DLD1 (cell line): Measurements from ENCODE around the gene NAPG.
"Not testable (repeated sequence)": the region's sequence is repeated elsewhere in the genome, so short reads cannot be mapped to it uniquely, and the experiment has no call there.

Experiments used
- in situ Hi-C: cut with HindIII; loops from 2 replicates; pipeline ENCODE4 v1.10.0; 2017; ENCODE audit warnings: low sequenced_read_pairs

Gene NAPG

GRCh38 chr18:10543277-10543676 is 17.4 kb downstream of the NAPG start:
- in situ Hi-C loops, result loop anchor here (10.0 kb wide), 1 partner anchor 232 kb away; no protein-coding TSS in a partner anchor

- in situ Hi-C loops, result loop anchor here (10.0 kb wide), 1 partner anchor 231 kb away; no protein-coding TSS in a partner anchor
Observed at GRCh38 chr18:10544093-10544748, 18.4 kb downstream of the NAPG start.

DNA sequence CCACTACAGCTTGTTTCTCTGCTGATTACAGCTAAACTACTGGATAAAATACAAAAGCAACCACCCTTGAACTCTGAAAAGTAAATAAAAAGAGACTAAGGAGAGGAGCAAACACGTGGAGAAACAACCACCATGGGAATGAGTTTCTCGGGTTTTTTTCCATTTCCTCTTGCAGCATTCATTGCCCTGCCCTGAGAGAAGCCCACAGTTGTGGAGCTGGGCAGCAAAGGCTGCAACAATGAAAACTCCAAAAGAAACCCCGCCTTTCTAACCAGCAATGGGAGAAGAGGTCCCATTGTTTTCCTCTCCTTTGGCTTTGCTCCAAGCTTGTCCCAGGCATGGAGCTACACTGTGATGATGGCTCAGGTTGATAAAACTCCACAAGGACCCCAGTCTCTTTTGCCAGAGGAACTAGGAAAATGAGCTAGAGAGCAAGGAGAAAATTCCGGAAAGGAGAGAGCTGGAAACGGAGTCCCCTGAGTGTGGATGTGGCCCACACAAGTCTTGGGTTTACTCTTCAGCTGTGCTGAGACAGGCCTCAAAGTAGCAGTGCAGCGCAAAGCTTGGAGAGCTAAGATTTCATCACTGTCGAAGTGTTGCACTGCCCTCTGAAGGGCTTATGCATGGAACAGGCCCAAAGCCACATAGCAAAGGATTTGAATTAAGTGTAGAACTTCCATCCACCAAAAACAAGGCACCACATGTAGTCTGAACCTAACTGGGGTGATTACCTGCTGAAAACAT is 20.9 kb downstream of the NAPG start:
- in situ Hi-C loops, result loop anchor here (10.0 kb wide), 1 partner anchor 228 kb away; no protein-coding TSS in a partner anchor

- in situ Hi-C loops, result no loop called here
Observed at GRCh38 chr18:10552226-10552625, 26.4 kb downstream of the NAPG start.

- in situ Hi-C loops, result not testable (repeated sequence)
Observed at GRCh38 chr18:10556251-10556650, 30.4 kb downstream of the NAPG start.

DNA sequence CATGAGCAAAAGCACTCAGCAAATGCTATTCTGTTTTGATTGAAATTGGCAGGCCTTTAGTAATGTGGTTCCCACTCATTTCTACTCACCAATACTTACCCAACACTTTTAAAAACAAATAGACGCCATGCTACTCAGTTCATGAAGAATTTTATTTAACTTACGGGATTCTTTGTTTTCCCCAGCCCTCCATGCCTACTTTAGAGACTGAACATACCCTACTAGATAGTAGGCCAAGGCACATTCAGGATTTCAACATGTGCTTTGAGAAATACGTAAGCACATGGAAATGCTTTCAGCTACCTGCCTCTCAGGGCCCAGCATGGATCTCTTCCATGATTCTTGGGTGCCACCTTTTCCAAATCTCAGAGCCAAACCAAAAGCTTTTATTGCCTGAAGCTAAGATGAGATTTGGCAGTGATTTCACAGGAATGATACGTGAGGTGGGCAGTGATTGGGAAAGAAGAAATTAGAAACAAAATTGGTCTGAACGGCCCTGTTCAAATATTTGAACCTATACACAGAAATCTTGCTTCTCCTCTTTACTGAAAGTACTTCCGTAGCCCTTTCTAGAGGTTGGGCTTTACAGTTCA is 31.4 kb downstream of the NAPG start:
- in situ Hi-C loops, result no loop called here

- in situ Hi-C loops, result no loop called here
Observed at GRCh38 chr18:10558243-10558966, 32.6 kb downstream of the NAPG start.

DNA sequence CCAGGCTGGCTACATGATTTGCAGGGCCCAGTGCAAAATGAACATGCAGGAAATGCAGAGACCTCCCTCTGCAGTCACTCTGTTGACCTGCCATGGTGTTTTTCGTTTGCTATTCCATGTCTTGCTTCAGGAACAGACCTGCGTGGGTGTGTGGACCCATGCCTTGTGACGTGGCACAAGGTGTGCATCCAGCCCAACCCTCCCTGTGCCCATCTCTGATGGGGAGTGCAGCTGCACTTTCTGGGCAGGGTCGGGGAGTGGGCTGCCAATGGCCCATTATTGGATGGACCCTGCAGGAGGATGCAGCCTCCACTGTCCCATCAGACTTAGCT is 33.1 kb downstream of the NAPG start:
- in situ Hi-C loops, result no loop called here

GRCh38 chr18:10559553-10560451 is 34.0 kb downstream of the NAPG start:
- in situ Hi-C loops, result no loop called here

- in situ Hi-C loops, result no loop called here
Observed at GRCh38 chr18:10560452-10561045, 34.7 kb downstream of the NAPG start.

- in situ Hi-C loops, result no loop called here
Observed at GRCh38 chr18:10562773-10563160, 36.9 kb downstream of the NAPG start.

- in situ Hi-C loops, result no loop called here
Observed at GRCh38 chr18:10563886-10564285, 38.1 kb downstream of the NAPG start.

GRCh38 chr18:10564975-10565773 is 39.3 kb downstream of the NAPG start:
- in situ Hi-C loops, result no loop called here

DNA sequence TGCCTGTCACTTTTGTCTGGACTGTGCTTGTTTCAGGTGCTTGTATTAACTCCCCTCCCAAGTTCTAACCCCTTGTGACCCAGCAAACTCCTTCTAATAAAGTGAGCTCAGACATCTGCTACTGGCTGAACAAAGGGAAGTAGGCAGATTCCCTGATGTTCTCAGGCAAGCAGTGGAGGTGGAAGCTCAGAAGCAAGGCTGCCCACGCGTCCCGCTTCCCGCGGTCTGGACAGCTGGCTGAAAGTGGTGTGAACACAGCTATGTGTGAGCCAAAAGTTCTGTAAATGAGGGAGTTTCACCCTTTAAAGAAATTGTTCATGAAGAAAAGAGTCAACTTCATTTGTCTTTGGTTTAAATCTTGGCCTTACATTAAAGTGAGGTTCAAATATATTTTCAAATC is 40.0 kb downstream of the NAPG start:
- in situ Hi-C loops, result no loop called here

GRCh38 chr18:10566390-10566789 is 40.6 kb downstream of the NAPG start:
- in situ Hi-C loops, result no loop called here

- in situ Hi-C loops, result not testable (repeated sequence)
Observed at GRCh38 chr18:10569941-10570340, 44.1 kb downstream of the NAPG start.

DNA sequence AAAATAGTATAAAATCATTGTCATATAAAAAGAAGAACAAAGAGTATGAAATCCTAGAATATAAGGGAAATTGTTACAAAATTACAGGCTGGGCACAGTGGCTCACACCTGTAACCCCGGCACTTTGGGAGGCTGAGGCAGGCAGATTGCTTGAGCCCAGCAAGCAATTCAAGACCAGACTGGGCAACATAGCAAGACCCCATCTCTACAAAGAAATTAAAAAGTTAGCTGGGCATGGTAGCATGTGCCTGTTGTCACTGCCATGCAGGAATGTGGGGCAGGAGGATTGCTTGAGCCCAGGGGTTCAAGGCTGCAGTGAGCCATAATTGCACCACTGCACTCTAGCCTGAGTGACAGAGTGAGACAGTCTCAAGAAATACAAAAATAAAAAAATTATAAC is 44.8 kb downstream of the NAPG start:
- in situ Hi-C loops, result no loop called here

GRCh38 chr18:10571537-10571936 is 45.7 kb downstream of the NAPG start:
- in situ Hi-C loops, result no loop called here

DNA sequence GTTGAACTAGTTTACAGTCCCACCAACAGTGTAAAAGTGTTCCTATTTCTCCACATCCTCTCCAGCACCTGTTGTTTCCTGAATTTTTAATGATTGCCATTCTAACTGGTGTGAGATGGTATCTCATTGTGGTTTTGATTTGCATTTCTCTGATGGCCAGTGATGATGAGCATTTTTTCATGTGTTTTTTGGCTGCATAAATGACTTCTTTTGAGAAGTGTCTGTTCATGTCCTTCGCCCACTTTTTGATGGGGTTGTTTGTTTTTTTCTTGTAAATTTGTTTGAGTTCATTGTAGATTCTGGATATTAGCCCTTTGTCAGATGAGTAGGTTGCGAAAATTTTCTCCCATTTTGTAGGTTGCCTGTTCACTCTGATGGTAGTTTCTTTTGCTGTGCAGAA is 47.4 kb downstream of the NAPG start:
- in situ Hi-C loops, result not testable (repeated sequence)
